ENCODE data around the gene SYNE3.

Gene SYNE3

DNA sequence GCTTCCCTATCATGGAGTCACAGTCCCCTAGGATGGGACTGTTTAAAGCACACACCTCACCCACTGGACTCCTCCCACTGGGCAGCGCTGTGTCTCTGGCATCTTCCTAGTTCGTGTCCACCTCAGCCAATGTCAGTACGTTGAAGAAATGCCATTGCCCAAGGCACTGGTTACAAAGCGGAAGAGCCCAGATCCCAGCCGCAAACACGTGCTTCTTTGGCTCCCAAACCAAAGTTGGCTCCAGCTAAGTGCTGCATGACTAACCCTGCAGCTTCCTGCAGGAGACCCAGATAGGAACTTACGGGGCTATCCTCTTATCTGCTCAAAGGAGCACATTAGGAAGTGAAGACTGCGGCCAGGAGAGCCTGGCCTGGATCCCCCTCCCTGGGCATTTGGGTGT, 9.3 kb downstream of the SYNE3 start:
- peak; percentile 97 for DNase-seq (ENCODE audit: low read depth)
- no peak overlapping the region for H3K4me3 ChIP-seq (ENCODE audit: control insufficient read depth, low read depth, low read length)
- TF ChIP-seq, protein P1, sequence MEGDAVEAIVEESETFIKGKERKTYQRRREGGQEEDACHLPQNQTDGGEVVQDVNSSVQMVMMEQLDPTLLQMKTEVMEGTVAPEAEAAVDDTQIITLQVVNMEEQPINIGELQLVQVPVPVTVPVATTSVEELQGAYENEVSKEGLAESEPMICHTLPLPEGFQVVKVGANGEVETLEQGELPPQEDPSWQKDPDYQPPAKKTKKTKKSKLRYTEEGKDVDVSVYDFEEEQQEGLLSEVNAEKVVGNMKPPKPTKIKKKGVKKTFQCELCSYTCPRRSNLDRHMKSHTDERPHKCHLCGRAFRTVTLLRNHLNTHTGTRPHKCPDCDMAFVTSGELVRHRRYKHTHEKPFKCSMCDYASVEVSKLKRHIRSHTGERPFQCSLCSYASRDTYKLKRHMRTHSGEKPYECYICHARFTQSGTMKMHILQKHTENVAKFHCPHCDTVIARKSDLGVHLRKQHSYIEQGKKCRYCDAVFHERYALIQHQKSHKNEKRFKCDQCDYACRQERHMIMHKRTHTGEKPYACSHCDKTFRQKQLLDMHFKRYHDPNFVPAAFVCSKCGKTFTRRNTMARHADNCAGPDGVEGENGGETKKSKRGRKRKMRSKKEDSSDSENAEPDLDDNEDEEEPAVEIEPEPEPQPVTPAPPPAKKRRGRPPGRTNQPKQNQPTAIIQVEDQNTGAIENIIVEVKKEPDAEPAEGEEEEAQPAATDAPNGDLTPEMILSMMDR (conservative IDR thresholded peaks at IDR 0.05; ENCODE audit: control insufficient read depth, insufficient read depth, low read depth, low read length), result no peak

DNA sequence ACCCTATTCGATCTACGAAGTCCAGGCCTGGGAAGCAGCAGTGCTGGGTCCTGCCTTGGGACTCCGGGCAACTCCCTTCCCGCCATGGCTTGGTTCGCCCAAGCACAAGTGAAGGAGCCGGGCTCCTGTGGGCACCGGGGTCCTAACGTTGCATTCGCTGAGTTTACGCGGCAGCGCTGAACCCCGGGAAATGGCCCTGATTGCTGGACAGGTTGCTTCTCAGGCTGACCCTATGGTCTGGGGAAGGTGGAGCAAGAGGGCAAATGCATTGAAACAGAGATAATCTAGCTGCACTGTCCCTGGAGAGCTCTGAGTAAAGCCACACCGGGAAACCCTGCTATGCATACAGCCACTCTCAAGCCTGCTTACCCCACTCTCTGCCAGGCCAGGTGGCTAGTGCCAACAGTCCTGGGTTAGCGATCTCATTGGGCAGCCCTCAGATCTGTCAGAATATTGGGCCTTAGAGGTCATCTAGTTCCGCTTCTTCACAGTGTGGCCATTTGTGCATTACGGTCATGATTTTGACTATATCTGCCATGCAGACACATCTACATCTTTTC, 11.3 kb downstream of the SYNE3 start:
- H3K4me3 ChIP-seq (ENCODE audit: control insufficient read depth, low read depth, low read length), result no peak overlapping the region
- TF ChIP-seq, protein P1 (conservative IDR thresholded peaks at IDR 0.05; ENCODE audit: control insufficient read depth, insufficient read depth, low read depth, low read length), result no peak
- no peak for DNase-seq (ENCODE audit: low read depth)

DNA sequence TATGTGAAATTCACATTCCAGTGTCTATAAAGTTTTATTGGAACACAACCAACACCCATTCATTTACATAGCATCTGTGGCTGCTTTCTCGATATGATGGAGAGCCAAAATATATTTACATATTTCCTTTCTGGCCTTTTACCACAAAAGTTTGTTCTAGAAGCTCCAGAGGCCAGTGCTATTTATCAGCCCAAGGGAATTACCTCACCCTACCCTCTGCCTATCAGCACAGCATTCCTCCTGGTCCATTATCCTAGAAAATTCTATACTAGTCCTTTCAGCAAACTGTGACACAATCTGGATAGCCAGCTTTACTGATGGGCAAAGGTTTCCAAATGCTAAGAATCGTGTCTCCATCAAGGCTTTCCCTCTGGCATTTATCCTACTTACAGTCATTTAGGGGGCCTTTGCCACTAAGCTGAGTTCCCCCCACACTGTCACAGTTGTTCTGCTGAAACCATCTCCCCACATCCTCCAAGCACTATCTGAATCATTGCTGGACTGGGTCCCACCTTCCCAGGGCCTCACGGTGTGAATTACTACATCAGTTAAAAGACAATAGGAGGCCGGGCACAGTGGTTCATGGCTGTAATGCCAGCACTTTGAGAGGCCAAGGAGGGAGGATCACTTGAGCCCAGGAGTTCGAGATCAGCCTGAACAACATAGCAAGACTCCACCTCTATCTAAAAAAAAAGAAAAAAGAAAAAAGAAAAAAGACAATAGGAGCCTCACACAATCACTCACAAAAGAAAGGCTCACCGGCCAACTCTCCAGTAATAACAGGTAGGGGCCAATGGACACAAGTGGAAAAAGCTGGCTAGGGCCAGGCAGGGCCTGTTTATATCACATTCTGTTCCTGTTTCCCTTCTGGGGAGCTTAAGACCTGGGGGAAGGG, 12.1 kb downstream of the SYNE3 start:
- DNase-seq (ENCODE audit: low read depth), result peak; percentile 84
- no peak overlapping the region for H3K4me3 ChIP-seq (ENCODE audit: control insufficient read depth, low read depth, low read length)
- TF ChIP-seq, protein P1 (conservative IDR thresholded peaks at IDR 0.05; ENCODE audit: control insufficient read depth, insufficient read depth, low read depth, low read length), result no peak

DNA sequence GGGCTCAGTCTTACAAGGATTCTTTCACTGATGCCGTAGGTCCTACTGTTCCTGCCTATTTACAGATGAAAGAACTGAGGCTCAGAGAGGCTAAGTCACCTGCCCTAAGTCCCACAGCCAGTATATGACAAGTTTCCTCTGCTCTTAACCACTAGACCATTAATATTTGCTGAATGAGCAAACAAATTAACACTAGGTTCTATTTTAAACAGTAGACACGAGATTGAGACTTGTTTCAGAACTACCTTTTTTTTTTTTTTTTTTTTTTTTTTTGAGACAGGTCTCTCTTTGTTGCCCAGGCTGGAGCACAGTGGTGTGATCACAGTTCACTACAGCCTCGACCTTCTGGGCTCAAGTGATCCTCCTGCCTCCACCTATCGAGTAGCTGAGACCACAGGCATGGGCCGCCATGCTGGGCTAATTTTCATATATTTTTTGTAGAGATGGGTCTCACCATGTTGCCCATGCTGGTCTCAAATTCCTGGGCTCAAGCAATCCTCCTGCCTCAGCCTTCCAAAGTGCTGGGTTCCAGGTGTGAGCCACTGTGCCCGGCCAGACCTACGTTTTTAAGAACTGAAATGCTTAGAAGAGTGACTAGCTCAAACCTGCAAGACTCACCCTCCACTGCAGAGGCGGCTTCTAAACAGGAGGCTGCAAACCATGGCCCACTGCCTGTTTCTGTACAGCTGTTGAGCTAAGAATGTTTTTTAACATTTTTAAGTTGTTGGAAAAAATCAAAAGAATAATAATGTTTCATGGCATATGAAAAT, 12.9 kb downstream of the SYNE3 start:
- TF ChIP-seq, protein P1 (conservative IDR thresholded peaks at IDR 0.05; ENCODE audit: control insufficient read depth, insufficient read depth, low read depth, low read length), result no peak
- H3K4me3 ChIP-seq (ENCODE audit: control insufficient read depth, low read depth, low read length), result no peak overlapping the region
- no peak for DNase-seq (ENCODE audit: low read depth)

DNA sequence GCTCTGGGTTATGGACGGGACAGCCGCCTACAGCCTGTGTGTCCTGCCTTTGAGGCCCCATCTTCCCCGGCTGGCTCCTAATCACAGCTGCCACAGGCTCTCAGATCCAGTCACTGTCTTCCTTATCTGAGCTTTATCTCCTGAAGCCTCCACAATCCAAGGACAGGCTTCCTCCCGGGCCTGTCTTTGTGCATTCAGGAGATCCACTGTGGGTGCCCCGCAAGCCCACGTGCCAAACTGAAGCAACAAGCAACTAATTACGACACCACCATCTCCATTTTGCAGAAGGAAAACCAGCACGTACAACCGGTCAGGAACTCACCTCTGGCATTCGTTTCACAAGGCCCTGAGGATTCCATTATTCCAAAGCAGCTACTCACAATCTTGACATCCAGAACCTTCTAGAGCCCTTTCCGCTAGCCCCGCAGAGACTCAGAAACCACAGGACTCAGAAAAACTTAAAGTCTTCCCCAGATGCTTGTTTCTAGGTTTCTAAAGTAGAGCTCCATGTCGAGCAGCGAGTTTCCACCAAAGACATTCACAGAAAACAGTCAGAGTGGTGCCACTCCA, 14.0 kb downstream of the SYNE3 start:
- H3K4me3 ChIP-seq (ENCODE audit: control insufficient read depth, low read depth, low read length), result no peak overlapping the region
- DNase-seq (ENCODE audit: low read depth), result no peak
- TF ChIP-seq, protein P1 (conservative IDR thresholded peaks at IDR 0.05; ENCODE audit: control insufficient read depth, insufficient read depth, low read depth, low read length), result no peak

DNA sequence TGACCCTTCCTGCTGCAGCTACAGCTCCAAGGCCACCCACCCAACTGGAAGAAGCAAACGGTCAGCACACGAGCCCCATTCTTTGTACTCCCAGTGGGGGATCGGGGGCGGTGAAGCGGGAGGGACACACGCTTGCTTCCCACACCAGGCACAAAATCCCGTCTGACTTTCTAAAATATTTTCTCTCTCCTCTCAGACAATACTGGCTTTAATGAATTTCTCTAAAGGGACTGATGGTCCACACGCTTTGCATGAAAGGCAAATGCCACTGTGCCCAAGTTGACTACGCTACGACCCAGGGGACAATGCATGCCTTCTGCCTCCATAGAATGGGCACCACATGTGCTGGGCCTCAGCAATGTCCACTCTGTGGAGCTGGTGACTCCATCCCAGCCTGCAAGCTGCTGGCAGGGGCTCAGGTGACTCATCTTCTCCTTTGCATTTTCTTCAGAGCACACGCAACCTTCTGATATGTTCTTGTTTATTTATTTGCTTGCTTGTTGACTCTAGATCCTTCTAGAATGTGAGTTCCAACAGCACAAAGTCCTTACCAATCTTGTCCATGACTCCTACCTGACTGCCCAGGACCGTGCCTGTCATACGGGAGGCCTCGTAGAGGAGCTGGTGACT, 15.6 kb downstream of the SYNE3 start:
- H3K4me3 ChIP-seq (ENCODE audit: control insufficient read depth, low read depth, low read length), result no peak overlapping the region
- TF ChIP-seq, protein P1 (conservative IDR thresholded peaks at IDR 0.05; ENCODE audit: control insufficient read depth, insufficient read depth, low read depth, low read length), result no peak
- DNase-seq (ENCODE audit: low read depth), result peak; percentile 93

All from fibroblast of mammary gland (primary cell).